Activated T-cell treated with anti-CD3 and anti-CD28 coated beads, Interleukin-2, amount 50 U/mL, for 4 hours (primary cell): ENCODE data around the gene CNTNAP4. TPM values are rescaled to one million over a fixed set of nuclear protein-coding genes. Genes with fewer than 3 reads are reported as not detected.

Experiments
- ATAC-seq, 2 donors: fragments of 200-7000 bp; cut with Tn5 transposase; one replicate each; pipeline ENCODE4 v1.10.0; 2021
- DNase-seq: peaks from one replicate; pipeline ENCODE4 v3.0.0-alpha.2; 2020
- H3K27me3 Mint-ChIP-seq: one replicate; pipeline ENCODE4 v1.8.0; 2021; ENCODE audit warnings: low read depth, mixed read lengths
- H3K36me3 Mint-ChIP-seq: one replicate; pipeline ENCODE4 v1.8.0; 2022; ENCODE audit warnings: mixed read lengths; ENCODE audit not compliant: insufficient read depth
- H3K4me1 Mint-ChIP-seq: one replicate; pipeline ENCODE4 v1.8.0; 2021; ENCODE audit warnings: low read depth, mixed read lengths
- H3K4me3 Mint-ChIP-seq: one replicate; pipeline ENCODE4 v1.8.0; 2021; ENCODE audit warnings: mild to moderate bottlenecking, moderate library complexity, mixed read lengths
- H3K9me3 Mint-ChIP-seq: one replicate; pipeline ENCODE4 v1.8.0; 2021; ENCODE audit warnings: mixed read lengths
- total RNA-seq, 3 donors: library from RNA; stranded (reverse); gene quantifications; one replicate each; pipeline ENCODE4 v1.2.1, GENCODE V29; 2021

CNTNAP4 gene
- total RNA-seq, 3 donors from 2014 or later = not detected

DNA sequence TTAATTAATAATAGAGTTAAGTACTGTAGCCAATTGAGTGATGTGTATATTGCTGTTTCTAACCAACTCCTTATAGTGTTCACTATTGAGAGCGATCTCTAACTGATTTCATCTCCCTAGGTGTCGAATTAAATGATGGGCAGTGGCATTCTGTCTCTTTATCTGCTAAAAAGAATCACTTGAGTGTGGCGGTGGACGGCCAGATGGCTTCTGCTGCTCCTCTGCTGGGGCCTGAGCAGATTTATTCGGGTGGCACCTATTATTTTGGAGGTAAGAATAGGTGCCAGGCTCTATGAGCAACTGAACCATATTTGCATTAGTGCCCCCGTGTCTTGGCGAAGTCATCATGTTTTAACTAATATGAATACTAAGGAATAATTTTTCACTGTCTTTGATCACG, 184.6 kb downstream of the CNTNAP4 start:
- Mint-ChIP-seq H3K27me3 (no peaks in the 10 kb centered on the region), H3K9me3 (no peaks in the 10 kb centered on the region), H3K4me3 (no peak overlapping the region), H3K4me1 (no peaks in the 10 kb centered on the region), H3K36me3 (no peaks in the 10 kb centered on the region)
- ATAC-seq = no peak
- DNase-seq = no peak

DNA sequence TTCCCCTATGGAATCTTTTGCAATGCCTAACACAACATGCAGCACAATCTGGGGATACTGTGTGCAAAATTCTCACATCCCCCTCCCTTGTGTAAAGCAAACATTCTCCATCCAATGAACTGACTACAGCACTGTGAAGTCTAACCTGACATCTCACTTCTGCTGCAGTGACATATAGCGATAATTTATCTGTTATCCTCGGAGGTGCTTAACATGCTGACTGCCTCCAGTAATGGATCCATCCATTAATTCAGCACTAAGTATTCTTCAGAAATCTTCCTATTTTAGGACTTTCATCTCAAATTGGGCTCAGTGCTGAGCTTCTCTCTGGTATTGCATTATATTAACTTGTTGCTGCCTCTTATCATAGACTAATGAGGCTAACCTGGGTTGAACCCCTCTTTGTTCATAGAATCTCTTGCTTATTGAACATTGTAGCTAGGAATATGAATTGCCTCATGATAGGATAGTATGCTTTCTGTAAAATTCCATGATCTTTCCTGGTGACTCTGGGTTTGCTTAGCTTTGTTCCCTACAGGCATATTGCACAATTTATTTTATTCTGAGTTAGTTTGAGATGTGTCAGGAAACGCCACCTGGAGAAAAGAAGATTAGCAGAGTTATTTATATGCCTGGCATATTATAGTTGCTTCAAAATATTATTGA, 187.9 kb downstream of the CNTNAP4 start:
- ATAC-seq = no peak
- no peaks in the 10 kb centered on the region for H3K27me3 Mint-ChIP-seq
- H3K4me1 Mint-ChIP-seq = no peaks in the 10 kb centered on the region

DNA sequence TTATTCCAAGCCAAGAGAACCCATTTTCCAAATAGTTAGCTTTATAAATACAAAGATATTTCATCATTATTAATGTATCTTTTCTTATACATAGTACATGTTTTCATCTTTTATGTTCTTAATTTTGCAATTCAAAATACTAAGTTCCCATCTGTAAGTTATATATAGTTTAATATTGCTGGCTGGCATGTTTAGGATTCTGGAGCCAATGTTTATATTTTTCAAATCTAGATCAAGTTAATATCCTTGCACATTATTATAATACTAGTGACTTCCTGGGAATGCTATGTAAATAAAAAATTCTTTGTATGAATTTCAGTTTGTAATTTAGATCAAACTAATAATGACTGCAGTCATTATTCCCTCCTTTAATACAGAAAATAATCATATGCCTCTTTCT, 189.7 kb downstream of the CNTNAP4 start:
- H3K4me1 Mint-ChIP-seq = no peaks in the 10 kb centered on the region
- DNase-seq (no peak), ATAC-seq (no peak)
- H3K9me3 Mint-ChIP-seq = peaks cover 5% of the 10 kb centered on the region
- H3K36me3 Mint-ChIP-seq = no peaks in the 10 kb centered on the region
- H3K27me3 Mint-ChIP-seq = no peaks in the 10 kb centered on the region
- H3K4me3 Mint-ChIP-seq = no peak overlapping the region

More for the DNA sequence above, 187.9 kb downstream of the CNTNAP4 start:
- no peak for DNase-seq
- Mint-ChIP-seq H3K36me3 (no peaks in the 10 kb centered on the region), H3K4me3 (no peak overlapping the region), H3K9me3 (no peaks in the 10 kb centered on the region)

DNA sequence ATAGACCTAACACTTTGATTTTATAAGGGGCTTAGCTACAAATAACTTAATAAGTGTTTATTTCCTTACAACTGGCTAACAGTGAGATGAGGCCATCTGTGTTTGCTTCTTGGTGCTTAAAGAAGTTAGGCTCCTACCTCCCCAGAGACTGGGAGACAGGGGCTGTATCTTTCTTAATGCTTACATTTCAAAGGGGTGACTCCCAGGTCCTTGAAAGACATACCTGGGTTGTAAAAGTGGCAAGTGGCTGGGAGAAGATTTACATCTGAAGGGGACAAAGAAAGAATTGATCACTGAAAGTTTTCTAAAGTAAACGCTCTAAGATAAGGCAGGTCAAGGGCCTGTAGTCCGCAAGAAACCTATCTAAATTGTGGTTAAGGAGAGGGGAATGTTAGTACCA, 196.8 kb downstream of the CNTNAP4 start:
- ATAC-seq (no peak), DNase-seq (no peak)
- Mint-ChIP-seq H3K9me3 (peaks cover 5% of the 10 kb centered on the region), H3K36me3 (no peaks in the 10 kb centered on the region), H3K27me3 (no peaks in the 10 kb centered on the region), H3K4me1 (no peaks in the 10 kb centered on the region), H3K4me3 (no peak overlapping the region)

DNA sequence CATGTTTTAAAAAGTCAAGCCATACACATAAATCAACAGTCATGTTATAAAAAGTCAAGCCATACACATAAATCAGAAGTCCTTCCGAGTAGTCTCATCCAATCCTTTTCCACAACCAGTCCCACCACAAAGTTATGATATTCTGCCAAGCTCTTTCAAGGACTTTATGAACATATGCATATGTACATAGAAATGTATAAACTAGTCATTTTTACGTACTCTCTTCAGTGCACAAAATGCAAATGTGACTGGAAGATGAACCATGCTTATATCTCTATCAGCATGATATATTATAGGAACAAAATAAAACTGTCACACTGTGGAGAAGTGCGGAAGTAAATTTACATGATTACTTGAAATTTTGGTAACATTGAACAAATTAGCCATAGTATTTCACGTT, 200.9 kb downstream of the CNTNAP4 start:
- DNase-seq (no peak), ATAC-seq (no peak)
- Mint-ChIP-seq H3K36me3 (no peaks in the 10 kb centered on the region), H3K9me3 (peaks cover 3% of the 10 kb centered on the region), H3K4me3 (no peak overlapping the region), H3K27me3 (no peaks in the 10 kb centered on the region), H3K4me1 (no peaks in the 10 kb centered on the region)

DNA sequence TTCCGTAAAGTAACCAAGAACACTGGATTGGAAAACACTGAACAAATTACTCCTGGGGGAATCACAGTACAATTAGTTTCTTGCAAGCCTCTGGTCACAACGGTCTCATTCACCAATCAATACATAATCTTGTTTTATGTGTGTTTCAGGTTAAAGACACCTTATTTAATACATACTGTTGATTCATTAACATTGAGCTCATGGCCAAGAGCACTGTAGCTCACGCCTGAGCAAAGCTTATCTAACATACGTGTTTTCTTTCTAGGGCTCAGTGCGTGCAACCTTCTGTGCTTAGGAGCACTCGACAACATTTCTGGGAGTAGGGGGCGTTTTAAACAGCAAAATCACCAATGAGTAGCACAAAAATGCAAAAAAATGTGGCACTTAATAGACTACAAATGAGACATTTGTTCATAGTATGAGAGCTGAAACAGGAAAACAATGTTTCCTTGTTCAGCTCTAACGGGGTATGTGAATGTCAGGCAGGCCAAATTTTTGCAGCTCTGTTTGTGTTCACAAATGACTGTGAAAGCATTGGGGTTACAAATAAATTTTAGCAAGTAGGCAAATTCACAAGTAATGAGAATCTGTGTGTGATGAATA, 206.2 kb downstream of the CNTNAP4 start:
- DNase-seq (no peak), ATAC-seq (no peak)
- Mint-ChIP-seq H3K4me3 (no peak overlapping the region), H3K27me3 (no peaks in the 10 kb centered on the region), H3K4me1 (no peaks in the 10 kb centered on the region), H3K9me3 (peaks cover 7% of the 10 kb centered on the region), H3K36me3 (no peaks in the 10 kb centered on the region)

DNA sequence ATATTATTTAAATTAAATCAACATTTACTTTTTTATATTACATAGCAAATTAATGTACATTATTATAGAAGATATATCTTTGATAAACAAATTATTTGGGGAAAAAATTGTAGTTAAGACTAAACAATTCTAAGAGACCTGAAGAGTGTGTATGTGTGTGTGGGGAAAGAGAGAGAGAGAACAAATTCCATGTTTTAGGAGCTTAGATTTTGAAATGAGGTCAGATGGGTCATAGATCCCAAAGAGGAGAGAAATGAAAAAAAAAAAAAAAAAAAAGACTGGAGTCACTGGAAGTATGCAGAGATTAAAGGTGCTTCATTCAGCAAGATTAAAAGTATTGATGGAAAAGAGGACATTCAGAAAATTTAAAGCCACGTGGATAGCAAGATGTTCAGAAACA, 206.8 kb downstream of the CNTNAP4 start:
- H3K9me3 Mint-ChIP-seq = peaks cover 7% of the 10 kb centered on the region
- no peaks in the 10 kb centered on the region for H3K36me3 Mint-ChIP-seq
- H3K4me1 Mint-ChIP-seq = no peaks in the 10 kb centered on the region
- ATAC-seq (no peak), DNase-seq (no peak)
- H3K4me3 Mint-ChIP-seq = no peak overlapping the region
- no peaks in the 10 kb centered on the region for H3K27me3 Mint-ChIP-seq

DNA sequence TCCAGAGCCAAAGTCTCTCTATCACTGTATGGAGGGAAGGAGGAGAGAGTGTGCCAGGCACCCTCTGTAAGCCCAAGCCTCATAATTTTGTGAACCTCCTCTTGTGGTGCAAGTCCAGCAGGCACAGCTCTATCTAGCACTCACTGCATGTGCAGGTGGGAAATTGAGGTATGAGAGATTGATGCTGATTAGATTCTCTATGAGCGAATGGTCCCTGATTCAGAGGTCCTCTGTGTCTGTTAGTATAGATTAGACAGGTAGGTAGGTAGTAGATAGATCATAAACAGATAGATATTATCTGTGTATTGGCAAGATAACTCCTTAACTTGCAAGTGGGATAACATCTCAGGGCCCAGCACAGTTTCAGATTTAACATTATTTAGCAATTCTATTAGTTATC, 209.5 kb downstream of the CNTNAP4 start:
- peaks cover 11% of the 10 kb centered on the region for H3K9me3 Mint-ChIP-seq
- ATAC-seq (no peak), DNase-seq (no peak)
- no peaks in the 10 kb centered on the region for H3K36me3 Mint-ChIP-seq
- no peaks in the 10 kb centered on the region for H3K27me3 Mint-ChIP-seq
- no peaks in the 10 kb centered on the region for H3K4me1 Mint-ChIP-seq
- no peak overlapping the region for H3K4me3 Mint-ChIP-seq

DNA sequence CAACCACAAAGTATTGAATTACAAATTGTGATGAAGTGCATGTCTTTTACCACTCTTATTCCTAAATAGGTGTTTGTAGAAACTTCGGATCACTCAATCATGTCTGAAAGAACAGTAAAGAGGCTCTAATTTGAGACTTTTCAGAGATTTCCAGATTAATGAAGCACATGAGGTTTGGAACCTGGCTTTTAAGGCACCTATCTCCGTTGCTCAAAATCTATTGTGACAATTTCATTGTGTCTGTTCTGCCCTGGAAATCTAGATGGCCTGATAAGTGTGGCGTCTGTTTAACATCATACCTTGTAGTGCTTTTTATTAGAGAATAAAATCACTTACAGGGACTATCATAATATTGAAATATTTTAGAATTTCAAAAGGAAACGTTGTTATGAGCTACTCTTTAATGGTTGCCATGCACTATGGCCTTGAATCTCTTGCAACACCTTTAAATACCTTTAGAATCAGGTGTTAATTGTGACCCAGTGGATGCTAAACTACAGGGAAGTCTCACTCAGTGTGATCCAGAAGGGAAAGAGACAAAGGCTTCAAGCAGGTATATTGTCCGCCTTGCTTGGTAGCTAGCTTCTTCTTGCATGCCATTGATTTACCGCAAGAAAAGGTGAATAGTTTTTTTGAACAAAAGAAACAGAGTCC, 210.3 kb downstream of the CNTNAP4 start:
- H3K36me3 Mint-ChIP-seq = no peaks in the 10 kb centered on the region
- H3K4me1 Mint-ChIP-seq = no peaks in the 10 kb centered on the region
- DNase-seq (no peak), ATAC-seq (no peak)
- peaks cover 10% of the 10 kb centered on the region for H3K9me3 Mint-ChIP-seq
- no peaks in the 10 kb centered on the region for H3K27me3 Mint-ChIP-seq
- no peak overlapping the region for H3K4me3 Mint-ChIP-seq

DNA sequence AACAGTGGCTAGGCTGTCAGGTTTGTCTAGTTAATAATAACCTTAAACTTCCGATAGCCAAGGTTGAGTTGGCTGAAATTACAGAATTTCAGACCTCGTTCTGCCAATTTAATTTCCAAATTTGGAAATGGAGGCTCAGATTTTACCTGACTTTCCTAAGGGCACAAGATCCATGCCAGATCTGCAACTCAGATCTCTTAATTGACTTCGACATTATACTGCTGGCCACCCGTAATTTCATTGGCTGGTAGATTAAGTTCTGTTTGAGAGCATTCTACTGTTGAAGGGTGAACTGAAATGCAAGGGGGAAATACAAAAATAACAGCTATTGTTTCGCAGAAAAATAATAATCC, 210.8 kb downstream of the CNTNAP4 start:
- Mint-ChIP-seq H3K36me3 (no peaks in the 10 kb centered on the region), H3K4me1 (no peaks in the 10 kb centered on the region), H3K4me3 (no peak overlapping the region), H3K9me3 (peaks cover 14% of the 10 kb centered on the region), H3K27me3 (no peaks in the 10 kb centered on the region)
- DNase-seq (no peak), ATAC-seq (no peak)

DNA sequence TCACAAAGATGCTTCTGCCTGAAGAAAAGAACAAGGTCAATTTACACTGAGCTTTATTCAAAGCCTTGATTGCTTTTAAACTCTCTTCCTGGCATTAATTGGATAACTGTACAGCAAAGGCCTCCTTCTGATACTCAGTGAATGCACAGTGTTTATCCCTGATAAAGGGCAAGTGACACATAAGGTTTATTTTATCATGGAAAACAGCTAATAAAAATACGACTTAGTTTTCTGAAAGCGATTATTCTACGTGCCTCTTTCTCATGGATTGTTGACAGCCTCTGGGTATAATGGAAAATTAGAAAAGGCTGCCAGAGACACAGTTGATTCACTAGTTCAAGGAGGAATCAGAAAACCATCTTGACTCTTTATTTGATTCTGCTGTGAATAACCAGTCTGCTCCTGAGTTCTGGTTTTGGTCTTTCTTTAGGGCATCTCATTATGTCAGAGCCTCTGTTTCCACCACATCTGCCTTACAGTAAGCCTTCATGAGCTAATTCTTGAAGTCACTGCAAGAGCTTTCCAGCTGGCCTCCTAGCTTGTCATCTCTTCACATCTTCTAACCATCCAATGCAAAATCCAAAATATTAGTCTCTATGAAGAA, 212.9 kb downstream of the CNTNAP4 start:
- ATAC-seq (no peak), DNase-seq (no peak)
- Mint-ChIP-seq H3K27me3 (no peaks in the 10 kb centered on the region), H3K4me1 (no peaks in the 10 kb centered on the region), H3K9me3 (peaks cover 11% of the 10 kb centered on the region), H3K36me3 (no peaks in the 10 kb centered on the region), H3K4me3 (no peak overlapping the region)

DNA sequence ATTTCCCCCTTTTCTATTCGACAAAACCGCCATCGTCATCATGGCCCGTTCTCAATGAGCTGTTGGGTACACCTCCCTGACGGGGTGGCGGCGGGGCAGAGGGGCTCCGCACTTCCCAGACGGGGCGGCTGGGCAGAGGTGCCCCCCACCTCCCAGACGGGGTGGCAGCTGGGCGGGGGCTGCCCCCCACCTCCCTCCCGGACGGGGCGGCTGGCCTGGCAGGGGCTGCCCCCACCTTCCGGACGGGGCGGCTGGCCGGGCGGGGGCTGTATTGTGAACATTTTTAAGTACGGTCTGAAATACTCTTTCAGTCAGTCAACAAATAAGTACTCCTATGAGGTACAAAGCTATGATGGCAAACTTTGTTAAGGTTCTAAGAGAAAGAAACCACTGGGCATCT, 222.8 kb downstream of the CNTNAP4 start:
- H3K4me1 Mint-ChIP-seq = no peaks in the 10 kb centered on the region
- no peak for ATAC-seq
- DNase-seq = no peak
- peaks cover 4% of the 10 kb centered on the region for H3K9me3 Mint-ChIP-seq
- H3K36me3 Mint-ChIP-seq = no peaks in the 10 kb centered on the region
- no peaks in the 10 kb centered on the region for H3K27me3 Mint-ChIP-seq
- no peak overlapping the region for H3K4me3 Mint-ChIP-seq

DNA sequence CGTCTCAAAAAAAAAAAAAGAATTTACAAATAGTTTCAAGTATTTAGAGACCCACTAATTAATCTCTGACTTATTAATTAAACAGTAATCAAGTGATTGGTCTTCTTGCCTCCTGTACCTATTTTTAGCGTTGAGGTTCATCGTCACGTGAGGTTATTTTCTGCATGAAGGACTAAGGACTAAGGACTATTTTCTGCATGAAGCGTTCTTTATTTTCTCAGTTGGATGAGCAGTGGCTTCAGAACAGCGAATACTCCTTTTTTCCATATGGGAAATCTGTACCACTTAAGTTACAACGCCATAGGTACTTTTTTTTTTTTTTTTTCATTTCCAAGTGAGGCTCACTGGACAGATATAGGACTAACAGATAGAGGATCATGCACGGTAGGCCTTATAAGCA, 224.9 kb downstream of the CNTNAP4 start:
- H3K4me3 Mint-ChIP-seq = no peak overlapping the region
- no peaks in the 10 kb centered on the region for H3K27me3 Mint-ChIP-seq
- DNase-seq = no peak
- H3K36me3 Mint-ChIP-seq = no peaks in the 10 kb centered on the region
- H3K9me3 Mint-ChIP-seq = peaks cover 4% of the 10 kb centered on the region
- no peak for ATAC-seq
- no peaks in the 10 kb centered on the region for H3K4me1 Mint-ChIP-seq

DNA sequence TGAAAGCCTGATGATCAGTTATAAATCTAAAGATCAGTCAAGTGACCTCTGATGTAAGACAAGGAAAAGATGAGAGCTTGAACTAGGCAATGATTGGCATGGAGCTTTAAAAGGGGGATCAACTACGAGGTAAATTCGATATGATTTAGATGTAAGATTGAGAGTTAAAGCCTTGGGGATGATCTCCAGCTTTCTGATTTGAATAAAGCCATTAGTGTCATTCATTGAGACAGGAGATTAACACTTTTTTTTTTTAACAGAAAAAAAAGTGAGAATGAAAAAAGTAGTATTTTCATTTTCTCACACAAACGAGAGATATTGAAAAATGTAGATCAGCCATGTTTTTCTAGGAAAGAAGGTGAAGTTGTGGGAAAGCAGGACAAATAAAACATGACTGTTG, 225.4 kb downstream of the CNTNAP4 start:
- H3K9me3 Mint-ChIP-seq = peaks cover 4% of the 10 kb centered on the region
- DNase-seq (no peak), ATAC-seq (no peak)
- H3K27me3 Mint-ChIP-seq = no peaks in the 10 kb centered on the region
- H3K4me3 Mint-ChIP-seq = no peak overlapping the region
- H3K4me1 Mint-ChIP-seq = no peaks in the 10 kb centered on the region
- no peaks in the 10 kb centered on the region for H3K36me3 Mint-ChIP-seq

DNA sequence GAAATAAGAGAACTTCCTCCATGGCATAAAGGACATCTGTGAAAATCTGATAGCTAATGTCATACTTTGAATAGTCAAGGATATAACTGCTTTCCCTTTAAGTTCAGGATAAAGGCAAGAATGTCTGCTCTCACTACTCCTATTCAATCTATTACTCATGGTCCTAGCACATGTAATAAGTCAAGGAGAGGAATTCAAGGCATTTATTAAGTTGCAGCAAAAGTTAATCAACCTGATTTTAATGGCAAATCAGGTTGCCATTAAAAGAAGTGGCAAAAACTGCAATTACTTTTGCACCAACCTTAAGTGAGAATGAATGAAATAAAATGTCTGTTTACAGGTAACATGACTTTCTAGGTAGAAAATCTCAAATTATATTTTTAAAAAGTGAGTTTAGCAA, 225.9 kb downstream of the CNTNAP4 start:
- Mint-ChIP-seq H3K4me1 (no peaks in the 10 kb centered on the region), H3K36me3 (no peaks in the 10 kb centered on the region), H3K9me3 (peaks cover 4% of the 10 kb centered on the region), H3K4me3 (no peak overlapping the region), H3K27me3 (no peaks in the 10 kb centered on the region)
- ATAC-seq = no peak
- DNase-seq = no peak
